ENCODE results near the gene ITGAL. TPM values are rescaled to one million over a fixed set of nuclear protein-coding genes. Genes with fewer than 3 reads are reported as not detected.

ITGAL gene
- total RNA-seq, 1 experiment from 2014 or later, result not detected

DNA sequence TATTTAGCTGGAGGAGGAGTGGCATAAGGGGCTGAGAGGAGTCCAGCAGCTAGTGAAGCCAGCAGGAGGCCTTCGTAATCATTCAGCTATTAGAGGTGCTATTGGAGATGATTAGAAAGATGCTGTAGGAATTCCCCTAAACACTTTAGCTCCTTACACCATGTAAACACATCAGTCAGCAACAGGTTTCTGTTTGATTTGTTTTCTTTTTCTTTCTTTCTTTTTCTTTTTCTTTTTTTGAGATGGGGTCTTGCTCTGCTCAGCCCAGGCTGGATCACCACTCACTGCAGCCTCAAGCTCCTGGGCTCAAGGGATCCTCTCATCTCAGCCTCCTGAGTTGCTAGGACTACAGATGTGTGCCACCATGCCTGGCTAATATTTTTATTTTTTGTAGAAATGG lies 16.2 kb upstream of the ITGAL start:
- Histone ChIP-seq H3K18ac (ENCODE audit: insufficient read length, low read depth, low read length) (no peak overlapping the region), H4K91ac (ENCODE audit: insufficient read length, low read depth, low read length) (no peak overlapping the region), H2BK15ac (ENCODE audit: low read depth, low read length) (no peak overlapping the region), H3K56ac (ENCODE audit: insufficient read length, low read depth, low read length) (no peak overlapping the region), H2AK5ac (ENCODE audit: insufficient read length, low read length) (no peak overlapping the region), H3K4me2 (ENCODE audit: insufficient read depth, insufficient read length, low read length) (no peak overlapping the region), H3K23me2 (ENCODE audit: insufficient read length, low read depth, low read length, poor library complexity, severe bottlenecking) (peaks cover 2% of the 10 kb centered on the region), H3K4me1 (ENCODE audit: insufficient read depth, low read length) (no peaks in the 10 kb centered on the region), H3K9ac (ENCODE audit: extremely low read depth, insufficient read length, low read length) (no peak overlapping the region), H3K4ac (ENCODE audit: low read depth, low read length) (no peak overlapping the region), H3K9me3 (ENCODE audit: control insufficient read depth, low read depth, low read length) (no peaks in the 10 kb centered on the region), H3K14ac (ENCODE audit: insufficient read depth, low read length) (no peak overlapping the region), H4K8ac (replicated peaks; ENCODE audit: insufficient read length, low read depth, low read length) (no peak overlapping the region), H4K20me1 (ENCODE audit: control insufficient read depth, insufficient read depth, insufficient read length) (no peaks in the 10 kb centered on the region), H2AFZ (ENCODE audit: low read length) (no peak overlapping the region), H4K5ac (ENCODE audit: insufficient read length, low read depth, low read length) (no peak overlapping the region), H3K23ac (ENCODE audit: insufficient read length, low read depth, low read length) (no peak overlapping the region), H3K79me2 (ENCODE audit: insufficient read depth, low read length) (no peaks in the 10 kb centered on the region), H2BK5ac (ENCODE audit: insufficient read length, low read length) (no peak overlapping the region), H3K79me1 (ENCODE audit: insufficient read depth, low read depth, low read length, poor library complexity, severe bottlenecking) (no peaks in the 10 kb centered on the region), H3T11ph (ENCODE audit: low read length) (no peak overlapping the region), H2BK120ac (ENCODE audit: low read depth, low read length, poor library complexity, severe bottlenecking) (no peak overlapping the region), H2BK12ac (ENCODE audit: insufficient read length, low read depth, low read length) (no peak overlapping the region), H2BK20ac (ENCODE audit: low read depth, low read length, poor library complexity, severe bottlenecking) (no peak overlapping the region), H3K27ac (ENCODE audit: insufficient read length, low read depth, low read length) (no peak overlapping the region), H3K27me3 (ENCODE audit: insufficient read depth, low read length) (no peaks in the 10 kb centered on the region)
- H3K4me1 Mint-ChIP-seq, result peaks cover 0 to 6% of the 10 kb centered on the region in 2 experiments; a peak in 1 of 4 replicates
- no peak overlapping the region for H3K4me3 Mint-ChIP-seq
- DNase-seq, result no peak
- H3K9me3 Mint-ChIP-seq, result no peaks in the 10 kb centered on the region
- peaks cover 7% of the 10 kb centered on the region for H3K27me3 Mint-ChIP-seq (ENCODE audit: low read depth)
- TF ChIP-seq, protein P1, sequence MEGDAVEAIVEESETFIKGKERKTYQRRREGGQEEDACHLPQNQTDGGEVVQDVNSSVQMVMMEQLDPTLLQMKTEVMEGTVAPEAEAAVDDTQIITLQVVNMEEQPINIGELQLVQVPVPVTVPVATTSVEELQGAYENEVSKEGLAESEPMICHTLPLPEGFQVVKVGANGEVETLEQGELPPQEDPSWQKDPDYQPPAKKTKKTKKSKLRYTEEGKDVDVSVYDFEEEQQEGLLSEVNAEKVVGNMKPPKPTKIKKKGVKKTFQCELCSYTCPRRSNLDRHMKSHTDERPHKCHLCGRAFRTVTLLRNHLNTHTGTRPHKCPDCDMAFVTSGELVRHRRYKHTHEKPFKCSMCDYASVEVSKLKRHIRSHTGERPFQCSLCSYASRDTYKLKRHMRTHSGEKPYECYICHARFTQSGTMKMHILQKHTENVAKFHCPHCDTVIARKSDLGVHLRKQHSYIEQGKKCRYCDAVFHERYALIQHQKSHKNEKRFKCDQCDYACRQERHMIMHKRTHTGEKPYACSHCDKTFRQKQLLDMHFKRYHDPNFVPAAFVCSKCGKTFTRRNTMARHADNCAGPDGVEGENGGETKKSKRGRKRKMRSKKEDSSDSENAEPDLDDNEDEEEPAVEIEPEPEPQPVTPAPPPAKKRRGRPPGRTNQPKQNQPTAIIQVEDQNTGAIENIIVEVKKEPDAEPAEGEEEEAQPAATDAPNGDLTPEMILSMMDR (conservative IDR thresholded peaks at IDR 0.05), result no peak
- no CpG with 5 or more reads among the region's 1 CpG for WGBS (ENCODE audit: extremely low coverage, insufficient read length, low lambda C conversion rate)
- no peaks in the 10 kb centered on the region for H3K36me3 Mint-ChIP-seq (ENCODE audit: insufficient read depth in 1 of 3, low read depth in 3 of 3)
- H3K27ac Mint-ChIP-seq, result no peak overlapping the region; a peak in 1 of 7 replicates

All from H9 (cell line).